ELR (cell line): Measurements from ENCODE around the gene UNC79.

Experiments
- DNase-seq: peaks from one replicate; pipeline ENCODE4 v3.0.0-alpha.2; 2015; ENCODE audit warnings: low read depth

UNC79 gene

GRCh38 chr14:93727917-93728650 lies 297.3 kb downstream of the UNC79 start:
- DNase-seq, result no peak

- no peak for DNase-seq
These were observed 297.9 kb downstream of the UNC79 start for GRCh38 chr14:93728651-93729016.

- no peak for DNase-seq
These were observed 299.3 kb downstream of the UNC79 start for GRCh38 chr14:93729993-93730392.

GRCh38 chr14:93731753-93732152 lies 301.0 kb downstream of the UNC79 start:
- no peak for DNase-seq

GRCh38 chr14:93732524-93732923 lies 301.8 kb downstream of the UNC79 start:
- DNase-seq, result no peak

- DNase-seq, result no peak
These were observed 302.5 kb downstream of the UNC79 start for GRCh38 chr14:93733231-93733630.

GRCh38 chr14:93733631-93734030 lies 302.9 kb downstream of the UNC79 start:
- no peak for DNase-seq

GRCh38 chr14:93734086-93734822 lies 303.5 kb downstream of the UNC79 start:
- DNase-seq, result peak; percentile 27

GRCh38 chr14:93735206-93735605 lies 304.5 kb downstream of the UNC79 start:
- no peak for DNase-seq

- DNase-seq, result no peak
These were observed 305.8 kb downstream of the UNC79 start for GRCh38 chr14:93736378-93737014.

- no peak for DNase-seq
These were observed 306.9 kb downstream of the UNC79 start for GRCh38 chr14:93737634-93738033.

GRCh38 chr14:93741556-93742230 lies 311.0 kb downstream of the UNC79 start:
- DNase-seq, result no peak

- no peak for DNase-seq
These were observed 312.0 kb downstream of the UNC79 start for GRCh38 chr14:93742761-93743160.

- no peak for DNase-seq
These were observed 312.7 kb downstream of the UNC79 start for GRCh38 chr14:93743270-93744060.

- no peak for DNase-seq
These were observed 313.4 kb downstream of the UNC79 start for GRCh38 chr14:93744176-93744575.

GRCh38 chr14:93744876-93745275 lies 314.1 kb downstream of the UNC79 start:
- no peak for DNase-seq

GRCh38 chr14:93745603-93746273 lies 315.0 kb downstream of the UNC79 start:
- DNase-seq, result no peak

- no peak for DNase-seq
These were observed 316.4 kb downstream of the UNC79 start for GRCh38 chr14:93747102-93747501.

GRCh38 chr14:93747560-93747959 lies 316.8 kb downstream of the UNC79 start:
- DNase-seq, result no peak

GRCh38 chr14:93748208-93749075 lies 317.7 kb downstream of the UNC79 start:
- no peak for DNase-seq
